Panc1 (cell line): ENCODE results near the gene KIF3B. TPM values are rescaled to one million over a fixed set of nuclear protein-coding genes. Genes with fewer than 3 reads are reported as not detected.
"Not testable (repeated sequence)": the region's sequence is repeated elsewhere in the genome, so short reads cannot be mapped to it uniquely, and the experiment has no call there.

Source experiments
- ATAC-seq: fragments of 200-7000 bp; cut with Tn5 transposase; 2 replicates; pipeline ENCODE4 v1.9.1; 2020; ENCODE audit warnings: mild to moderate bottlenecking, moderate library complexity
- BruUV-seq: library from RNA; stranded (reverse); fragments of 400-500 nt; replicated peaks from 2 replicates; lab custom pipeline; 2021; lab: Mats Ljungman, UMichigan
- CTCF ChIA-PET: fragments of 300-600 bp; sonication (Branson Sonifier 250); formaldehyde crosslinking; loops from one replicate; lab custom pipeline; 2022; ENCODE audit warnings: antibody characterized with exemption; lab: Charles Lee
- POLR2A ChIA-PET: fragments of 300-600 bp; sonication (Branson Sonifier 250); formaldehyde crosslinking; loops from one replicate; lab custom pipeline; 2022; ENCODE audit warnings: antibody characterized with exemption; lab: Charles Lee
- DNase-seq: peaks from one replicate; pipeline ENCODE4 v3.0.0-alpha.2; 2010; ENCODE audit warnings: low read depth, low spot score
- H3K27ac ChIP-seq: 2 replicates; pipeline ENCODE4 v1.5.1; 2011; ENCODE audit warnings: mild to moderate bottlenecking, low read length, inconsistent platforms
- H3K27me3 ChIP-seq: fragments of 200-500 bp; sonication (Bioruptor generic); 2 replicates; pipeline ENCODE4 v1.6.0; 2014; ENCODE audit warnings: low read length, inconsistent platforms; ENCODE audit not compliant: control insufficient read depth, insufficient read depth
- H3K36me3 ChIP-seq: fragments of 200-500 bp; sonication (Bioruptor generic); 2 replicates; pipeline ENCODE4 v1.5.1; 2014; ENCODE audit warnings: inconsistent platforms, mild to moderate bottlenecking, low read length, moderate library complexity; ENCODE audit not compliant: control insufficient read depth, insufficient read depth
- H3K4me1 ChIP-seq: 2 replicates; pipeline ENCODE4 v1.5.1; 2011; ENCODE audit warnings: inconsistent platforms, mild to moderate bottlenecking, low read length, moderate library complexity; ENCODE audit not compliant: control insufficient read depth, insufficient read depth
- H3K4me3 ChIP-seq, 2 experiments: 2 replicates each; pipeline ENCODE4 v1.5.1; 2011 to 2012; ENCODE audit warnings: low read depth in 2 of 2, low read length in 2 of 2, mild to moderate bottlenecking in 2 of 2, inconsistent platforms in 1 of 2, moderate library complexity in 1 of 2
- H3K9me3 ChIP-seq: fragments of 200-500 bp; sonication (Bioruptor generic); 2 replicates; pipeline ENCODE4 v1.5.1; 2014; ENCODE audit warnings: low read depth, mild to moderate bottlenecking, inconsistent platforms, low read length, moderate library complexity; ENCODE audit not compliant: control insufficient read depth, insufficient read depth
- POLR2AphosphoS5 ChIP-seq: IDR thresholded peaks from 2 replicates; pipeline ENCODE4 v1.6.1; 2012; ENCODE audit warnings: mild to moderate bottlenecking, low read depth, low read length, moderate library complexity
- SIN3A ChIP-seq: IDR thresholded peaks from 2 replicates; pipeline ENCODE4 v1.6.1; 2012; ENCODE audit warnings: low read depth, mild to moderate bottlenecking, low read length, moderate library complexity, borderline replicate concordance; ENCODE audit not compliant: insufficient read depth
- TCF7L2 ChIP-seq: IDR thresholded peaks from 2 replicates; pipeline ENCODE4 v1.6.1; 2011; ENCODE audit warnings: mild to moderate bottlenecking, low read depth, low read length, inconsistent platforms
- in situ Hi-C: cut with HindIII; loops from 2 replicates; pipeline ENCODE4 v1.10.0; 2016; ENCODE audit warnings: low sequenced_read_pairs, low pct_unique_long_range_greater_than_20kb
- intact Hi-C: fragments of 100-400 bp; cut with micrococcal nuclease; formaldehyde crosslinking; loops from one replicate; pipeline ENCODE4 v1.10.0; 2022; ENCODE audit not compliant: unreplicated experiment
- total RNA-seq: library from RNA; stranded (reverse); gene quantifications from one replicate; pipeline ENCODE4 v1.2.1, GENCODE V29; 2021; ENCODE audit not compliant: unreplicated experiment
- TF ChIP-seq, protein P1 (sequence below), 2 experiments: IDR thresholded peaks; 2 replicates each; pipeline ENCODE4 v1.6.1; 2011 to 2012; ENCODE audit warnings: low read depth in 2 of 2, control low read depth in 1 of 2, low read length in 1 of 2, mild to moderate bottlenecking in 1 of 2, moderate library complexity in 1 of 2; ENCODE audit not compliant: insufficient read depth in 1 of 2
- TF ChIP-seq, protein P2 (sequence below): fragments of 450-650 bp; IDR thresholded peaks from 2 replicates; pipeline ENCODE4 v1.5.1; 2017; ENCODE audit warnings: mild to moderate bottlenecking

Gene KIF3B
- total RNA-seq, 1 experiment from 2014 or later: 67.8 TPM

- in situ Hi-C loops (no loop called here), intact Hi-C loops (loop anchor here (10.0 kb wide), 1 partner anchor 63 kb away; no protein-coding TSS in a partner anchor)
- Histone ChIP-seq H3K9me3 (no peaks in the 10 kb centered on the region), H3K27ac (no peak overlapping the region), H3K4me1 (peaks cover 15% of the 10 kb centered on the region), H3K36me3 (no peaks in the 10 kb centered on the region), H3K4me3 (no peak overlapping the region), H3K27me3 (no peaks in the 10 kb centered on the region)
- no TSS peak for BruUV-seq
- DNase-seq (no peak), ATAC-seq (no peak; the same call in 1 of the 2 replicates)
- CTCF ChIA-PET: interaction anchor here (0.7 kb wide), 1 partner anchor 12 kb away, joined by 7 read pairs; no protein-coding TSS in a partner anchor
- TF ChIP-seq, protein P1, sequence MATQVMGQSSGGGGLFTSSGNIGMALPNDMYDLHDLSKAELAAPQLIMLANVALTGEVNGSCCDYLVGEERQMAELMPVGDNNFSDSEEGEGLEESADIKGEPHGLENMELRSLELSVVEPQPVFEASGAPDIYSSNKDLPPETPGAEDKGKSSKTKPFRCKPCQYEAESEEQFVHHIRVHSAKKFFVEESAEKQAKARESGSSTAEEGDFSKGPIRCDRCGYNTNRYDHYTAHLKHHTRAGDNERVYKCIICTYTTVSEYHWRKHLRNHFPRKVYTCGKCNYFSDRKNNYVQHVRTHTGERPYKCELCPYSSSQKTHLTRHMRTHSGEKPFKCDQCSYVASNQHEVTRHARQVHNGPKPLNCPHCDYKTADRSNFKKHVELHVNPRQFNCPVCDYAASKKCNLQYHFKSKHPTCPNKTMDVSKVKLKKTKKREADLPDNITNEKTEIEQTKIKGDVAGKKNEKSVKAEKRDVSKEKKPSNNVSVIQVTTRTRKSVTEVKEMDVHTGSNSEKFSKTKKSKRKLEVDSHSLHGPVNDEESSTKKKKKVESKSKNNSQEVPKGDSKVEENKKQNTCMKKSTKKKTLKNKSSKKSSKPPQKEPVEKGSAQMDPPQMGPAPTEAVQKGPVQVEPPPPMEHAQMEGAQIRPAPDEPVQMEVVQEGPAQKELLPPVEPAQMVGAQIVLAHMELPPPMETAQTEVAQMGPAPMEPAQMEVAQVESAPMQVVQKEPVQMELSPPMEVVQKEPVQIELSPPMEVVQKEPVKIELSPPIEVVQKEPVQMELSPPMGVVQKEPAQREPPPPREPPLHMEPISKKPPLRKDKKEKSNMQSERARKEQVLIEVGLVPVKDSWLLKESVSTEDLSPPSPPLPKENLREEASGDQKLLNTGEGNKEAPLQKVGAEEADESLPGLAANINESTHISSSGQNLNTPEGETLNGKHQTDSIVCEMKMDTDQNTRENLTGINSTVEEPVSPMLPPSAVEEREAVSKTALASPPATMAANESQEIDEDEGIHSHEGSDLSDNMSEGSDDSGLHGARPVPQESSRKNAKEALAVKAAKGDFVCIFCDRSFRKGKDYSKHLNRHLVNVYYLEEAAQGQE (IDR thresholded peaks at IDR 0.05; ENCODE audit: insufficient read depth in 1 of 2, low read depth in 2 of 2, low read length in 1 of 2): no peak
- TF ChIP-seq TCF7L2 (no peak), POLR2AphosphoS5 (no peak), SIN3A (no peak)
- TF ChIP-seq, protein P2, sequence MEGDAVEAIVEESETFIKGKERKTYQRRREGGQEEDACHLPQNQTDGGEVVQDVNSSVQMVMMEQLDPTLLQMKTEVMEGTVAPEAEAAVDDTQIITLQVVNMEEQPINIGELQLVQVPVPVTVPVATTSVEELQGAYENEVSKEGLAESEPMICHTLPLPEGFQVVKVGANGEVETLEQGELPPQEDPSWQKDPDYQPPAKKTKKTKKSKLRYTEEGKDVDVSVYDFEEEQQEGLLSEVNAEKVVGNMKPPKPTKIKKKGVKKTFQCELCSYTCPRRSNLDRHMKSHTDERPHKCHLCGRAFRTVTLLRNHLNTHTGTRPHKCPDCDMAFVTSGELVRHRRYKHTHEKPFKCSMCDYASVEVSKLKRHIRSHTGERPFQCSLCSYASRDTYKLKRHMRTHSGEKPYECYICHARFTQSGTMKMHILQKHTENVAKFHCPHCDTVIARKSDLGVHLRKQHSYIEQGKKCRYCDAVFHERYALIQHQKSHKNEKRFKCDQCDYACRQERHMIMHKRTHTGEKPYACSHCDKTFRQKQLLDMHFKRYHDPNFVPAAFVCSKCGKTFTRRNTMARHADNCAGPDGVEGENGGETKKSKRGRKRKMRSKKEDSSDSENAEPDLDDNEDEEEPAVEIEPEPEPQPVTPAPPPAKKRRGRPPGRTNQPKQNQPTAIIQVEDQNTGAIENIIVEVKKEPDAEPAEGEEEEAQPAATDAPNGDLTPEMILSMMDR: no peak
- POLR2A ChIA-PET: interaction anchor here (0.6 to 0.7 kb wide), 2 partner anchors 12 to 176 kb away, joined by 4 to 5 read pairs; no protein-coding TSS in a partner anchor
These were observed 26.0 kb upstream of the KIF3B start for GRCh38 chr20:32251470-32251869.

- in situ Hi-C loops (no loop called here), intact Hi-C loops (loop anchor here (10.0 kb wide), 1 partner anchor 63 kb away; no protein-coding TSS in a partner anchor)
- H3K9me3 ChIP-seq: no peaks in the 10 kb centered on the region
- CTCF ChIA-PET: interaction anchor here (0.7 kb wide), 1 partner anchor 11 kb away, joined by 7 read pairs; no protein-coding TSS in a partner anchor
- H3K36me3 ChIP-seq: no peaks in the 10 kb centered on the region
- no TSS peak for BruUV-seq
- TF ChIP-seq POLR2AphosphoS5 (no peak), SIN3A (no peak), TCF7L2 (no peak)
- TF ChIP-seq, protein P2: no peak
- POLR2A ChIA-PET: interaction anchor here (0.7 kb wide), 1 partner anchor 177 kb away, joined by 4 read pairs; no protein-coding TSS in a partner anchor
- DNase-seq: no peak
- no peak overlapping the region for H3K27ac ChIP-seq
- H3K4me1 ChIP-seq: peaks cover 19% of the 10 kb centered on the region
- no peak for ATAC-seq
- no peaks in the 10 kb centered on the region for H3K27me3 ChIP-seq
- no peak overlapping the region for H3K4me3 ChIP-seq
These were observed 25.3 kb upstream of the KIF3B start for GRCh38 chr20:32252189-32252588.

DNA sequence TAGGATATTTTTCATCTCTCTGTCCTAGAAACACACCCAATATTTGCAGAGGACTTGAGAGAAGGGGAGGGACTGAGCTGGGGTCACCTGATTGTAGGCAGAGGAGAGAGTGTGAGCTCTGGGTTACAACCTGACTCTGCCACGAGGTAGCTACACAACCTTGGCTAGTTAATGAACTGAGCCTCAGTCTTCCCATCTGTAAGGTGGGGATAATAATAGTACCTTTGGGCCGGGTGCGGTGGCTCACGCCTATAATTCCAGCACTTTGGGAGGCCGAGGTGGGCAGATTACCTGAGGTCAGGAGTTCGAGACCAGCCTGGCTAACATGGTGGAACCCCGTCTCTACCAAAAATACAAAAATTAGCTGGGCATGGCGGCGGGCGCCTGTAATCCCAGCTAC lies 16.5 kb upstream of the KIF3B start:
- CTCF ChIA-PET, ATAC-seq, intact Hi-C loops, H3K36me3 ChIP-seq, H3K4me1 ChIP-seq, H3K9me3 ChIP-seq, DNase-seq, H3K4me3 ChIP-seq, H3K27ac ChIP-seq, in situ Hi-C loops, H3K27me3 ChIP-seq, BruUV-seq: not testable (repeated sequence)
- POLR2A ChIA-PET: interaction anchor here (0.6 kb wide), 1 partner anchor 8 kb away, joined by 7 read pairs; no protein-coding TSS in a partner anchor
